GM20431 (cell line): ENCODE results near the gene OVCH1.
"Not testable (repeated sequence)": the region's sequence is repeated elsewhere in the genome, so short reads cannot be mapped to it uniquely, and the experiment has no call there.

Experiments
- in situ Hi-C: fragments of 300-500 bp; cut with MseI, MboI; formaldehyde crosslinking; loops from one replicate; pipeline ENCODE4 v1.15.0; 2020; ENCODE audit warnings: low sequenced_read_pairs; ENCODE audit not compliant: unreplicated experiment

Gene OVCH1

DNA sequence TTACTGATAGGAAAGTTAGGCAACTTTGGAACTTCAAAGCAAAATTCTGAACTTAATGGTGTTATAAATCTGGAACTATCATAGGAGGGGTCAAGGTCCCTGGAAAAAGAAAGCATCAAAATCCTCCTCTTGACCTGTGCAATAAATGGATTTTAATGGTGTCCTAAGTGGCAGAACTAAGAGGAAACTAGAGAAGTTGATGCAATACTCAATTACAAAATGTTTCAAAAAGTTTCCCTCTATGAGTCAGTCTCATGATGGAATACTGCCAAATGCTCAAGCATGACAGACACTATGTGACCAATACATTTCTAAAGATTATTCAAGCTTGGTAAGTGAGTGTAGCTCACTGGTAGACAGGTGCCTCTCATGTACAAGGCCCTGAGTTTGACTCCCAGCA lies 68.9 kb downstream of the OVCH1 start:
- in situ Hi-C loops = no loop called here

- in situ Hi-C loops = no loop called here
These were observed 69.5 kb downstream of the OVCH1 start for GRCh38 chr12:29427964-29428363.

DNA sequence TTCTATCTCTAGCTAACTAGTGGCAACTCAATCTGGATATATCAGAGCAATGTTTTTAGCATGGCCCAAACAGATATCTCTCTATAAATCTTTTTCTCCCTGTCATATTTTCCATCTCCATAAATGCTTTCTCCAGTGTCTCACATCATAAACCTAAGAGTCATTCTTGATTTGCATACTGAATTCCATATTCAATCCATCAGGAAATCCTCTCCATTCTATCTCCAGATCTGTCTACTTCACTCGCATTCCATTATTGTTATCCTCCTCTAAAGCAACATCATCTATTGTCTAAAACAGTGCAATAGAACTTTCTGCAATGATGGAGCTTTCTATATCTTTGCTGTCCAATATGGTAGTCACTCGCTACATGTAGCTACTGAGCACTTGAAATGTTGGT lies 71.0 kb downstream of the OVCH1 start:
- in situ Hi-C loops = no loop called here

DNA sequence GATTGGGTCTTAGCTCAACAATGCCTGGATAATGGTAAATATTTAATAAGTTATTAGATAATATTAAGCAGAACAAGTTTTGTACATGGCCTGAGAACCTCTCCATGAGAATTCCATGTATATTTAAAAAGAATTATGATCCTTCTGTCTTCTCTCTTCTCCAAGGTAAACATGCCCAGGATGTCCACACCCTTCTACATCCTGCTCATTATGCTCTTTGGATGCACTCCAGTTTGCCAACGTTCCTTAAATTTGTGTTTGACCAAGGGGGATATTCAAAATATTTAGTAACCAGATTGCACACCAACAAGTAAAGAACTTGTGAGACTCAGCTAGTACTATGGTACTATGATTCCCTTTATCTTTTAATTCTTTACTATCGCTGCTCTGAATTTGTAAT lies 71.8 kb downstream of the OVCH1 start:
- in situ Hi-C loops = no loop called here

DNA sequence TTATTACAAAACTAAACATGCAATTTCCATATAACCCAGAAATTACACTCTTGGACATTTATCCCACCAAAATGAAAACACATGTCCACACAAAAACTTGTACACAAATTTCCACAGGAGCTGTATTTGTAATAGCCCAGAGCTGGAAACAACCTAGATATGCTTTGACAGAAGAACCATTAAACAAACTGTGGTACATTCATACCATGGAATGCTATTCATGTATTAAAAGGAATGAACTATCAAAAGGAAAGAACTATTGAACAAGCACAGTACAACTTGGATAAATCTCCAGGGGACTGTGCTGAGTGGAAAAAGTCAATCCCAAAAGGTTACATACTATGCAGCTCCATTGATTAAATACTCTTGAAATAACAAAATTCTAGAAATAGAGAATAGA lies 80.7 kb downstream of the OVCH1 start:
- in situ Hi-C loops = no loop called here

DNA sequence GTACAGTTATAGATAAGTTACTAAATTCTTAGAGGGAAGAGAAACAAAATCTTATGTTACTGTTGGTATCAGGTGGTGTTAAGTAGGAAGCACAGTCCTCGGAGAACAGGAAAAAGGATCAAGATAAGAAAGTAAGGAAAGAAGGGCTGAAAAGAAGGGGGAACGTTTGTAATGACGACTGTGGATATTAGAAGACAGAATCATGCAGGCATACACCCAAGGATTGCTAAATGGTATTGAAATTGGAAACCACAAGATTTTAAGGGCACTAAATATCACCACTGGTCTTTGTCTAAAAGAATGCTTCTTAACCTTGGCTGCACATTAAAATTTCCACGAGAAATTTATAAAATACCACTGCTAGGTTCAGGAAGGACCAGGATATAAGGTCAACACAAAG lies 82.4 kb downstream of the OVCH1 start:
- in situ Hi-C loops = no loop called here

DNA sequence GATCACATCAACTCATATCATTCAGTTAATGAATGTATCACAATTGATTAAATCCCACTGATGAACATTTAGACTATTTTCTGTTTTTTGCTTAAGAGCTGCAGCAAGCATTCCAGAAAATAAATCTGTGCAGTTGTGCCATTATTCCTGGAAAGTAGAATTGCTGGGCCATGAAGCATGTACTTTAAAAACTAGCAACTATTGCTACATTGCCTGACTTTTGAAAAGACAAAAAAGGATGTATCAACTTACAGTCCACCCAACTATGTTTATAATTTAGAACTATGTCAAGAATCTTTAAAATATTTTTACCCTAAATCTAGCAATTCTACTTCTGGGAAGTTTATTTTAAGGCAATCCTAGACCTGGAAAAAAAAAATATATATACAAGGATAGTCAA lies 83.1 kb downstream of the OVCH1 start:
- in situ Hi-C loops = no loop called here

DNA sequence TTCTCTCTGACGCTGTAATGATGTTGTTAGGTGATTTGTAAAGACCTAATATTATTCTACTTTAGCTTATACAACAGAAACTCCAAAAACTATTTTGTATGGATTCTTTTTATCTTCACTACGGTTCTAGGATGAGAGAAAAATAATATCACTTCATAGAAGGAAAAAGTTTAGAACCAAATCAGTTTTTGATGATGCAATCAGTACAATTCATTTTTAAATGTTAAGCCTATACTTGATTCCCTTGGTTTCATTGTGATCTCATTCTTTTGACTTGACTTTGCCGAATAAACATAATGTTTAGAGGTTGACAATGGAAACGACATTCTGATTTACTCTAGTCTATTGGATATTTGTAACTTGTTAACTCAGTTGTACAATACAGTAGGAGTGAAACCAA lies 91.9 kb downstream of the OVCH1 start:
- in situ Hi-C loops = no loop called here

GRCh38 chr12:29403991-29404390 lies 93.5 kb downstream of the OVCH1 start:
- in situ Hi-C loops = no loop called here

- in situ Hi-C loops = no loop called here
These were observed 95.0 kb downstream of the OVCH1 start for GRCh38 chr12:29402437-29402836.

DNA sequence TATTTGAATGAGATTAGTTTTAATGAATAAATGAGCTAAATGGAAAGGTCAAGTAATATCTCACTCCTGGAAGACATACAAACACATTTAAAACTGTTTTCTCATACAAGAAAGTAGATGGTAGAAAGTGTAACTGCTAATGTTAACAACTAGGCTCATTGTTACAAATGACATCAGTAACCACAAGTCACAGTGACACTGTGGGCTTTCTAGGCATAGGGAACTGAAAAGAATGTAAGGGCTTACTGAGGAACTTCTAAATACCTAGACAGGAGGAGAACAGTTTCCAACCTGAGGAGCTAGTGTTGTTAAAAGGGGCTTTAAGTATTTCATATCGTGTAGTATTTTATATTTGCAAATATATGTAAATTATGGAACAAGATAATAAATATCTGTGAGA lies 99.0 kb downstream of the OVCH1 start:
- in situ Hi-C loops = no loop called here

- in situ Hi-C loops = no loop called here
These were observed 100.7 kb downstream of the OVCH1 start for GRCh38 chr12:29396774-29397173.

- in situ Hi-C loops = no loop called here
These were observed 102.1 kb downstream of the OVCH1 start for GRCh38 chr12:29395356-29395755.

DNA sequence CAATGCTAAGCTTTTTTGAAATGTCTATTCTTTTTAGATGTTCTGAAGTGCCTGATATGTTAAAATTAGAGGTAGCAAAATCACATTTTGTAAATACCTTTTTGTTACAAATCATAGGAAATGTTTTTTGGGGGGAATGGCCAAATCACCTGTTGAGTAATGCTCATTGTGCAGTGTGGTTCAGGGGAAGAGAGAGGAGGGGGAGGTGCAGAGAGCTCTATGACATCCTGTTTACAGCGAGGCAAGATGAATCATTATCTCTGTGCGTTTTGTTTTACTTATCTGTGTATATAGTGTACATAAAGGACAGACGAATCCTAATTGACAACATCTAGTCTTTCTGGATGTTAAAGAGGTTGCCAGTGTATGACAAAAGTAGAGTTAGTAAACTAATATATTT lies 107.1 kb downstream of the OVCH1 start:
- in situ Hi-C loops = not testable (repeated sequence)

DNA sequence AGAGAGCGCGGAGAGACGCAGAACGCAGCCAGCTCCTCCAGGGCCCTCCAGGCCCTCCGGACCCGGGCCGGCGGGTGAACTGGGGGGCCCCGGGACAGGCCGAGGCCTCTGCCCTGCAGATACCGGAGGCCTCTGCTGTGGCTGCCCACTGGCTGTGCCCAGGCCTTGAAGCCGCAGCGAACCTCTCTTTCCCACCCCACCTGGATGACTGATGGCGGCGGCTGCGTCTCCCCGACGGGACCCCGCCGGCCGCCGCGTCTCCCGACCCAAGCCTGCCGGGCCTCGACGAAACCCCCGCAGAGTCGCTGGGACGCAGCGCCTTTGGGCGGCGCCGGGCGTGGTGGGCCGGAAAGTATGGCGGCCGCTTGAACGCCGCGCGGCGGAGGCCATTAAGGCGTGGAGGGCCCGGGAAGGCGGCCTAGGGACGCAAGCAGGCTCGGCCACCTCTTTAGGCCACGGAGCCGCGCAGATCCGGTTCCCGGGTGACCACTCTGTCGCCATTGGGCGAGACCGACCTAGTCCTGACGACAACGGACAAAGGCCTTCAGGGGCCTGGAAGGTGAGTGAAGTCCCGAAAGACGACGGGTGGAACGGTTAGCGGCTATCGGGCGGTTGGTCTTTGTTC lies 108.1 kb downstream of the OVCH1 start:
- in situ Hi-C loops = no loop called here

GRCh38 chr12:29386084-29386680 lies 111.3 kb downstream of the OVCH1 start:
- in situ Hi-C loops = not testable (repeated sequence)

- in situ Hi-C loops = not testable (repeated sequence)
These were observed 112.3 kb downstream of the OVCH1 start for GRCh38 chr12:29385194-29385593.

GRCh38 chr12:29382251-29382650 lies 115.2 kb downstream of the OVCH1 start:
- in situ Hi-C loops = no loop called here

- in situ Hi-C loops = no loop called here
These were observed 116.7 kb downstream of the OVCH1 start, which contains the start of gene ERGIC2 for GRCh38 chr12:29380536-29381523. ERGIC2 (minus strand) TSS chr12:29381172; CDS start chr12:29371633, 9,539 bp downstream.
